IMR-90 (cell line): Measurements from ENCODE around the gene VPS26A. TPM values are rescaled to one million over a fixed set of nuclear protein-coding genes. Genes with fewer than 3 reads are reported as not detected.

ENCODE experiments used
- ATAC-seq: fragments of 200-7000 bp; cut with Tn5 transposase; 2 replicates; pipeline ENCODE4 v1.9.1; 2020; ENCODE audit warnings: low read depth, mild to moderate bottlenecking, moderate library complexity
- BruUV-seq: library from RNA; stranded (reverse); fragments of 400-500 nt; replicated peaks from 2 replicates; lab custom pipeline; 2021; lab: Mats Ljungman, UMichigan
- CTCF ChIA-PET: fragments of 300-600 bp; formaldehyde crosslinking; extraction: SDS; loops from one replicate; lab custom pipeline; 2021; ENCODE audit warnings: antibody characterized with exemption; lab: Yijun Ruan, JAX
- POLR2A ChIA-PET: fragments of 300-600 bp; sonication (Branson Sonifier 250); formaldehyde crosslinking; loops from one replicate; lab custom pipeline; 2022; ENCODE audit warnings: antibody characterized with exemption; ENCODE audit not compliant: unreplicated experiment; lab: Charles Lee
- DNase-seq: peaks from one replicate; pipeline ENCODE4 v3.0.0; 2013
- H2AFZ ChIP-seq: replicated peaks from 2 replicates; pipeline ENCODE3; 2013; ENCODE audit warnings: low read length, mild to moderate bottlenecking; ENCODE audit not compliant: poor library complexity
- H2AK5ac ChIP-seq: 2 replicates; pipeline ENCODE4 v1.6.1; 2013; ENCODE audit warnings: low read depth, low read length, inconsistent platforms
- H2AK9ac ChIP-seq: replicated peaks from 2 replicates; pipeline ENCODE3; 2013; ENCODE audit warnings: mild to moderate bottlenecking, low read depth, low read length, moderate library complexity; ENCODE audit not compliant: poor library complexity
- H2BK120ac ChIP-seq: 2 replicates; pipeline ENCODE4 v1.6.1; 2013; ENCODE audit warnings: low read depth, low read length, inconsistent platforms
- H2BK15ac ChIP-seq: 3 replicates; pipeline ENCODE4 v1.6.1; 2013; ENCODE audit warnings: low read depth, low read length, inconsistent platforms
- H2BK20ac ChIP-seq: 2 replicates; pipeline ENCODE4 v1.6.1; 2013; ENCODE audit warnings: low read depth, mild to moderate bottlenecking, inconsistent platforms, low read length, moderate library complexity
- H2BK5ac ChIP-seq: 2 replicates; pipeline ENCODE4 v1.6.1; 2013; ENCODE audit warnings: mild to moderate bottlenecking, low read depth, low read length, inconsistent platforms; ENCODE audit not compliant: poor library complexity, severe bottlenecking
- H3K14ac ChIP-seq: replicated peaks from 2 replicates; pipeline ENCODE4 v1.6.1; 2013; ENCODE audit warnings: low read depth, low read length, inconsistent platforms
- H3K18ac ChIP-seq: 2 replicates; pipeline ENCODE4 v1.6.1; 2013; ENCODE audit warnings: low read depth, low read length, control low read depth
- H3K23ac ChIP-seq: 2 replicates; pipeline ENCODE4 v1.6.1; 2013; ENCODE audit warnings: low read depth, low read length, inconsistent platforms
- H3K27ac ChIP-seq: 2 replicates; pipeline ENCODE4 v1.5.1; 2013; ENCODE audit warnings: mild to moderate bottlenecking, control low read depth, low read length; ENCODE audit not compliant: insufficient read depth
- H3K27me3 ChIP-seq: 2 replicates; pipeline ENCODE4 v1.6.1; 2013; ENCODE audit warnings: low read length; ENCODE audit not compliant: control insufficient read depth, insufficient read depth
- H3K36me3 ChIP-seq: 2 replicates; pipeline ENCODE4 v1.6.1; 2013; ENCODE audit warnings: low read length, mixed read lengths; ENCODE audit not compliant: control insufficient read depth, insufficient read depth
- H3K4ac ChIP-seq: 2 replicates; pipeline ENCODE4 v1.6.1; 2013; ENCODE audit warnings: low read depth, low read length, inconsistent platforms
- H3K4me1 ChIP-seq: 2 replicates; pipeline ENCODE4 v1.6.1; 2013; ENCODE audit warnings: low read length, mixed read lengths; ENCODE audit not compliant: control insufficient read depth, insufficient read depth
- H3K4me2 ChIP-seq: 2 replicates; pipeline ENCODE4 v1.6.1; 2013; ENCODE audit warnings: low read depth, mild to moderate bottlenecking, control low read depth, low read length, moderate library complexity
- H3K4me3 ChIP-seq: 2 replicates; pipeline ENCODE4 v1.5.1; 2013; ENCODE audit warnings: low read depth, mild to moderate bottlenecking, control low read depth, low read length, moderate library complexity; ENCODE audit not compliant: insufficient read depth
- H3K56ac ChIP-seq: 2 replicates; pipeline ENCODE4 v1.6.1; 2013; ENCODE audit warnings: low read length, inconsistent platforms; ENCODE audit not compliant: insufficient read depth; ENCODE audit errors: extremely low read depth
- H3K79me1 ChIP-seq, 2 experiments: 2 replicates each; pipeline ENCODE4 v1.6.1; 2013; ENCODE audit warnings: low read length in 2 of 2, inconsistent platforms in 1 of 2, low read depth in 1 of 2
- H3K9ac ChIP-seq: 2 replicates; pipeline ENCODE4 v1.6.1; 2013; ENCODE audit warnings: low read depth, low read length, control low read depth
- H3K9me1 ChIP-seq: 2 replicates; pipeline ENCODE4 v1.6.1; 2013; ENCODE audit warnings: low read length, inconsistent platforms; ENCODE audit not compliant: insufficient read depth
- H3K9me3 ChIP-seq: 2 replicates; pipeline ENCODE4 v1.6.1; 2013; ENCODE audit warnings: low read length; ENCODE audit not compliant: control insufficient read depth, insufficient read depth
- H4K20me1 ChIP-seq: 2 replicates; pipeline ENCODE4 v1.6.1; 2013; ENCODE audit warnings: low read length, inconsistent platforms; ENCODE audit not compliant: insufficient read depth
- H4K5ac ChIP-seq: 2 replicates; pipeline ENCODE4 v1.6.1; 2013; ENCODE audit warnings: mild to moderate bottlenecking, low read depth, low read length, control low read depth
- H4K8ac ChIP-seq, 2 experiments: 2 replicates each; pipeline ENCODE4 v1.6.1; 2013; ENCODE audit warnings: low read depth in 2 of 2, low read length in 2 of 2, control low read depth in 1 of 2, inconsistent platforms in 1 of 2
- H4K91ac ChIP-seq: 2 replicates; pipeline ENCODE4 v1.6.1; 2013; ENCODE audit warnings: low read depth, low read length, inconsistent platforms; ENCODE audit not compliant: insufficient read depth
- BHLHE40 ChIP-seq: fragments of 150-350 bp; IDR thresholded peaks from 2 replicates; pipeline ENCODE4 v1.6.1; 2016; ENCODE audit warnings: mild to moderate bottlenecking, low read depth, low read length
- CEBPB ChIP-seq: IDR thresholded peaks from 2 replicates; pipeline ENCODE4 v1.6.1; 2012; ENCODE audit warnings: low read depth, low read length, improper control_type of control experiment
- CHD1 ChIP-seq: IDR thresholded peaks from 2 replicates; pipeline ENCODE4 v1.6.1; 2012; ENCODE audit warnings: low read depth, low read length, improper control_type of control experiment
- FOS ChIP-seq: fragments of 150-350 bp; IDR thresholded peaks from 2 replicates; pipeline ENCODE4 v1.6.1; 2016; ENCODE audit warnings: low read depth, low read length
- MAFK ChIP-seq: IDR thresholded peaks from 2 replicates; pipeline ENCODE4 v1.6.1; 2012; ENCODE audit warnings: low read depth, low read length, improper control_type of control experiment
- MXI1 ChIP-seq: IDR thresholded peaks from 2 replicates; pipeline ENCODE4 v1.6.1; 2012; ENCODE audit warnings: low read depth, mild to moderate bottlenecking, low read length, moderate library complexity, borderline replicate concordance
- NFE2L2 ChIP-seq: fragments of 150-350 bp; IDR thresholded peaks from 2 replicates; pipeline ENCODE4 v1.6.1; 2016; ENCODE audit warnings: low read depth, mild to moderate bottlenecking, low read length
- POLR2A ChIP-seq: IDR thresholded peaks from 2 replicates; pipeline ENCODE4 v1.6.1; 2012; ENCODE audit warnings: mild to moderate bottlenecking, low read depth, low read length
- RAD21 ChIP-seq: IDR thresholded peaks from 2 replicates; pipeline ENCODE4 v1.6.1; 2012; ENCODE audit warnings: low read length, improper control_type of control experiment
- RCOR1 ChIP-seq: IDR thresholded peaks from 2 replicates; pipeline ENCODE4 v1.6.1; 2012; ENCODE audit warnings: mild to moderate bottlenecking, low read length, improper control_type of control experiment; ENCODE audit not compliant: insufficient replicate concordance
- RFX5 ChIP-seq: IDR thresholded peaks from 2 replicates; pipeline ENCODE4 v1.8.0; 2012; ENCODE audit warnings: low read depth, mild to moderate bottlenecking, low read length, moderate library complexity
- SMC3 ChIP-seq: fragments of 150-350 bp; IDR thresholded peaks from 2 replicates; pipeline ENCODE4 v1.6.1; 2016; ENCODE audit warnings: low read depth, mild to moderate bottlenecking, antibody characterized with exemption, low read length, moderate library complexity
- USF2 ChIP-seq: fragments of 150-350 bp; IDR thresholded peaks from 2 replicates; pipeline ENCODE4 v1.6.1; 2017; ENCODE audit warnings: mild to moderate bottlenecking, antibody characterized with exemption, low read length, low read depth
- WGBS, 2 experiments: methylation state at CpG; one replicate each; pipeline versions ENCODE4 v1.1.5 to v1.1.7; 2013; ENCODE audit warnings: missing lambda C conversion rate in 2 of 2; ENCODE audit not compliant: insufficient read length in 1 of 2; ENCODE audit errors: extremely low coverage in 2 of 2; 5-methylcytosine and 5-hydroxymethylcytosine counted together
- dilution Hi-C: fragments of 300-500 bp; cut with HindIII; formaldehyde crosslinking; loops from one replicate; pipeline ENCODE4 v1.14.3; 2018; ENCODE audit warnings: low sequenced_read_pairs; ENCODE audit not compliant: unreplicated experiment
- in situ Hi-C: fragments of 300-500 bp; cut with MboI; formaldehyde crosslinking; loops from 3 replicates; pipeline ENCODE4 v1.14.3; 2019; ENCODE audit warnings: low sequenced_read_pairs, inconsistent platforms, mixed read lengths
- intact Hi-C: fragments of 100-400 bp; cut with micrococcal nuclease; formaldehyde crosslinking; loops from 2 replicates; pipeline ENCODE4 v1.10.0; 2022
- polyA plus RNA-seq, 3 experiments: library from polyadenylated mRNA; depleted of rRNA; stranded (reverse); fragments of >200 nt; gene quantifications; 2 replicates each; pipeline ENCODE4 v1.2.3, GENCODE V29; 2012; ENCODE audit warnings: low replicate concordance in 1 of 3
- total RNA-seq: library from RNA; depleted of rRNA; stranded (reverse); fragments of >200 nt; gene quantifications from 2 replicates; pipeline ENCODE4 v1.2.3, GENCODE V29; 2012
- TF ChIP-seq, protein P1 (sequence below): conservative IDR thresholded peaks from 2 replicates; pipeline ENCODE4 v1.5.1; 2012; ENCODE audit warnings: mild to moderate bottlenecking, low read depth, low read length, improper control_type of control experiment
- TF ChIP-seq, protein P2 (sequence below): fragments of 150-350 bp; IDR thresholded peaks from 2 replicates; pipeline ENCODE4 v1.6.1; 2016; ENCODE audit warnings: low read depth, mild to moderate bottlenecking, low read length, moderate library complexity, borderline replicate concordance

The VPS26A gene
- total and polyA plus RNA-seq, 2 of the 4 experiments (the other 2 are of a cell fraction), result 7.2 to 18.7 TPM

DNA sequence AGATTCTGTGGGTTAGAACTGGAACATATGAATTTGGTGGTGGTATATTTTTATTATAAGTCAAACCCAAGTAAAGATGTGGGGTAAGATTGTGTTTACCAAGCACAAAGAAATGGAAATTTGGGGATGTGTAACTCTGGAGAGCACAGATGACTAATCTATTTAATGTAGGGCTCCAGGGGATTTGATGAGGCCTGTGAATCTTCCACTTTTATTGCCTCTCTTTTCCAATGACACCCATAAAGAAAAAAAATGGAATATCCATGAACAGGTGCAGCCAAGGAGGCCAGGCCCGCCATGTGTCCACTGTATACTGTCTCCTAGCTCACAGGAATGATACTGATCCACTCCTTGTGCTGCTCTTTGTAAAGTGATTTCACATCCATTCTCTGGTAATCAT, 33.3 kb upstream of the VPS26A start:
- no CpG with 5 or more reads among the region's 1 CpG for WGBS, 2 experiments
- H3K36me3 ChIP-seq, result no peaks in the 10 kb centered on the region
- H3K4me2 ChIP-seq, result peak overlapping the region; percentile 85; the same call in 1 of the 2 replicates
- H2BK15ac ChIP-seq, result no peak overlapping the region
- 0 out of 2 replicates have a peak overlapping the region, but pooled peaks have one; percentile 64 for H3K14ac ChIP-seq
- no peaks in the 10 kb centered on the region for H3K27me3 ChIP-seq
- no TSS peak for BruUV-seq
- no peak overlapping the region for H2AK9ac ChIP-seq
- H4K91ac ChIP-seq, result no peak overlapping the region; the same call in 1 of the 2 replicates
- peak overlapping the region; percentile 56; the same call in 1 of the 2 replicates for H4K5ac ChIP-seq
- H3K9ac ChIP-seq, result no peak overlapping the region
- no peaks in the 10 kb centered on the region; the same call in 1 of the 2 replicates for H3K9me1 ChIP-seq
- no peak overlapping the region for H2BK5ac ChIP-seq
- ChIA-PET POLR2A (interaction anchor here (1.4 kb wide), 1 partner anchor 86 kb away, joined by 3 read pairs; no protein-coding TSS in a partner anchor), CTCF (interaction anchor here (1.0 kb wide), 1 partner anchor 85 kb away, joined by 7 read pairs; no protein-coding TSS in a partner anchor)
- H3K56ac ChIP-seq, result no peak overlapping the region
- intact Hi-C loops (loop anchor here (5.0 kb wide), 2 partner anchors 103 to 302 kb away; partner anchors contain the start of gene KIFBP), in situ Hi-C loops (loop anchor here (5.0 kb wide), 1 partner anchor 83 kb away; no protein-coding TSS in a partner anchor), dilution Hi-C loops (no loop called here)
- H4K8ac ChIP-seq, result no peak overlapping the region; a peak in 1 of 4 replicates
- peak overlapping the region; percentile 32; the same call in 1 of the 2 replicates for H3K23ac ChIP-seq
- no peak overlapping the region for H3K4me3 ChIP-seq
- H3K9me3 ChIP-seq, result no peaks in the 10 kb centered on the region
- peak overlapping the region; percentile 31; the same call in 1 of the 2 replicates for H2BK20ac ChIP-seq
- peak overlapping the region; percentile 50; the same call in 1 of the 2 replicates for H2BK120ac ChIP-seq
- no peak for DNase-seq
- 0 out of 4 replicates have a peak, but pooled peaks cover 0 to 6% of the 10 kb centered on the region in 2 experiments for H3K79me1 ChIP-seq
- peak overlapping the region; percentile 40; the same call in 1 of the 2 replicates for H3K18ac ChIP-seq
- H3K4me1 ChIP-seq, result peaks cover 7% of the 10 kb centered on the region
- no peak for ATAC-seq
- no peak overlapping the region for H2AFZ ChIP-seq
- H2AK5ac ChIP-seq, result no peak overlapping the region; the same call in 1 of the 2 replicates
- H4K20me1 ChIP-seq, result no peaks in the 10 kb centered on the region
- H3K27ac ChIP-seq, result no peak overlapping the region
- H3K4ac ChIP-seq, result peak overlapping the region; percentile 30
- TF ChIP-seq CHD1, result no peak
- no peak for TF ChIP-seq USF2
- no peak for TF ChIP-seq RCOR1
- TF ChIP-seq MAFK, result no peak
- TF ChIP-seq NFE2L2, result no peak
- TF ChIP-seq, protein P1, sequence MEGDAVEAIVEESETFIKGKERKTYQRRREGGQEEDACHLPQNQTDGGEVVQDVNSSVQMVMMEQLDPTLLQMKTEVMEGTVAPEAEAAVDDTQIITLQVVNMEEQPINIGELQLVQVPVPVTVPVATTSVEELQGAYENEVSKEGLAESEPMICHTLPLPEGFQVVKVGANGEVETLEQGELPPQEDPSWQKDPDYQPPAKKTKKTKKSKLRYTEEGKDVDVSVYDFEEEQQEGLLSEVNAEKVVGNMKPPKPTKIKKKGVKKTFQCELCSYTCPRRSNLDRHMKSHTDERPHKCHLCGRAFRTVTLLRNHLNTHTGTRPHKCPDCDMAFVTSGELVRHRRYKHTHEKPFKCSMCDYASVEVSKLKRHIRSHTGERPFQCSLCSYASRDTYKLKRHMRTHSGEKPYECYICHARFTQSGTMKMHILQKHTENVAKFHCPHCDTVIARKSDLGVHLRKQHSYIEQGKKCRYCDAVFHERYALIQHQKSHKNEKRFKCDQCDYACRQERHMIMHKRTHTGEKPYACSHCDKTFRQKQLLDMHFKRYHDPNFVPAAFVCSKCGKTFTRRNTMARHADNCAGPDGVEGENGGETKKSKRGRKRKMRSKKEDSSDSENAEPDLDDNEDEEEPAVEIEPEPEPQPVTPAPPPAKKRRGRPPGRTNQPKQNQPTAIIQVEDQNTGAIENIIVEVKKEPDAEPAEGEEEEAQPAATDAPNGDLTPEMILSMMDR, result no peak
- TF ChIP-seq FOS, result no peak
- TF ChIP-seq RFX5, result no peak
- TF ChIP-seq POLR2A, result no peak
- TF ChIP-seq CEBPB, result no peak
- TF ChIP-seq MXI1, result no peak
- TF ChIP-seq, protein P2, sequence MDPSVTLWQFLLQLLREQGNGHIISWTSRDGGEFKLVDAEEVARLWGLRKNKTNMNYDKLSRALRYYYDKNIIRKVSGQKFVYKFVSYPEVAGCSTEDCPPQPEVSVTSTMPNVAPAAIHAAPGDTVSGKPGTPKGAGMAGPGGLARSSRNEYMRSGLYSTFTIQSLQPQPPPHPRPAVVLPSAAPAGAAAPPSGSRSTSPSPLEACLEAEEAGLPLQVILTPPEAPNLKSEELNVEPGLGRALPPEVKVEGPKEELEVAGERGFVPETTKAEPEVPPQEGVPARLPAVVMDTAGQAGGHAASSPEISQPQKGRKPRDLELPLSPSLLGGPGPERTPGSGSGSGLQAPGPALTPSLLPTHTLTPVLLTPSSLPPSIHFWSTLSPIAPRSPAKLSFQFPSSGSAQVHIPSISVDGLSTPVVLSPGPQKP, result no peak
- TF ChIP-seq BHLHE40, result no peak
- no peak for TF ChIP-seq RAD21
- no peak for TF ChIP-seq SMC3
